Hepatocyte (in vitro differentiated cells): ENCODE data around the gene ANKRD2.

Experiments
- EZH2 ChIP-seq: fragments of 200-600 bp; sonication (generic); IDR thresholded peaks from 2 replicates; pipeline ENCODE4 v1.6.1; 2016; ENCODE audit warnings: antibody characterized with exemption, mild to moderate bottlenecking, borderline replicate concordance
- EZH2phosphoT487 ChIP-seq: fragments of 200-600 bp; sonication (generic); IDR thresholded peaks from one replicate; pipeline ENCODE4 v1.6.1; 2018; ENCODE audit warnings: antibody characterized with exemption, mild to moderate bottlenecking, low read depth, moderate library complexity; ENCODE audit not compliant: unreplicated experiment, severe bottlenecking
- TF ChIP-seq, protein P1 (sequence below): fragments of 200-600 bp; sonication (generic); IDR thresholded peaks from 2 replicates; pipeline ENCODE4 v1.5.1; 2016; ENCODE audit warnings: antibody characterized with exemption, mild to moderate bottlenecking; ENCODE audit not compliant: poor library complexity

DNA sequence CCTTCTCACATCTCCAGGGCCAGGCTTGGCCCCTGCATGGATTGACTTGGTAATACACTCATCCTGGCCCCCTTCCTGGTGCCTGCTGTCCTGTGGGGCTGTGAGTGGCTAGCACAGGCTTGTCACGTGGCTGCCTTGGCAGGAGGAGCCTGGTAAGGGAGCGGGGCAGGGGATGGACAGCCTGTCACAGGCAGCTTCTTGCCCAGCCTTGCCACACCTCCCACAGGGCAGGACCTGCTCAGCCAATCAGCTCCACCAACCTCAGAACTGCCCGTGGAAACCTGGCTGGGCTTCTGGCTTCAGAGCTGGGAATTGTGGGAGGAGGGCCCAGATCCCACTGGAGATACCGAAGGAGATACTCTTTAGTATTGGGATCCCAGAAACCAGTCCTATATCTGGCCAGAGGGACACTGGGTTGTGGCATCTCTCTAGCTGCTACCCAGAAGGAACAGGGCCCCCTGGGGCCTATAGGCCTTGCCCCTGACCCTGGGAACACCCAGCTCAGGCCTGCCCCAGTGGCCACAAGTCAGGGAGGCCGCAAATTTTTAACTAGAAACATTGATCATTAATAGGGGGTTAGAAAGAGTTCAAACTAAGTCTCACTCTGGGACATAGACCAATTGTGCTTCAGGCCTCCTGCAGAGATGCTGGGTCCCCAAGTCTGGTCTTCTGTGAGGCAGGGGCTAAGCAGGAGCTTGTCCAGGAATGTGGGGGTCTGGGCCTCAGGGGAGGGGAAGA, 11.7 kb downstream of the ANKRD2 start, which contains the start of gene HOGA1:
- TF ChIP-seq, protein P1, sequence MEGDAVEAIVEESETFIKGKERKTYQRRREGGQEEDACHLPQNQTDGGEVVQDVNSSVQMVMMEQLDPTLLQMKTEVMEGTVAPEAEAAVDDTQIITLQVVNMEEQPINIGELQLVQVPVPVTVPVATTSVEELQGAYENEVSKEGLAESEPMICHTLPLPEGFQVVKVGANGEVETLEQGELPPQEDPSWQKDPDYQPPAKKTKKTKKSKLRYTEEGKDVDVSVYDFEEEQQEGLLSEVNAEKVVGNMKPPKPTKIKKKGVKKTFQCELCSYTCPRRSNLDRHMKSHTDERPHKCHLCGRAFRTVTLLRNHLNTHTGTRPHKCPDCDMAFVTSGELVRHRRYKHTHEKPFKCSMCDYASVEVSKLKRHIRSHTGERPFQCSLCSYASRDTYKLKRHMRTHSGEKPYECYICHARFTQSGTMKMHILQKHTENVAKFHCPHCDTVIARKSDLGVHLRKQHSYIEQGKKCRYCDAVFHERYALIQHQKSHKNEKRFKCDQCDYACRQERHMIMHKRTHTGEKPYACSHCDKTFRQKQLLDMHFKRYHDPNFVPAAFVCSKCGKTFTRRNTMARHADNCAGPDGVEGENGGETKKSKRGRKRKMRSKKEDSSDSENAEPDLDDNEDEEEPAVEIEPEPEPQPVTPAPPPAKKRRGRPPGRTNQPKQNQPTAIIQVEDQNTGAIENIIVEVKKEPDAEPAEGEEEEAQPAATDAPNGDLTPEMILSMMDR, result no peak
- TF ChIP-seq EZH2phosphoT487 (no peak), EZH2 (no peak)
